ENCODE measurements around the gene GNPDA1. TPM values are rescaled to one million over a fixed set of nuclear protein-coding genes. Genes with fewer than 3 reads are reported as not detected.

GNPDA1 gene
- total and polyA plus RNA-seq, 4 donors: 8.0 to 15.0 (median 10.5) TPM

GRCh38 chr5:142017832-142018427, 5.1 kb upstream of the GNPDA1 start:
- Histone ChIP-seq H3K9ac (ENCODE audit: low read depth in 1 of 2, low read length in 2 of 2) (no peak overlapping the region), H3K9me3 (ENCODE audit: control insufficient read depth in 4 of 4, low read length in 3 of 4) (peaks cover 0 to 4% (median 0%) of the 10 kb centered on the region in 4 donors), H3K4me3 (ENCODE audit: low read depth in 1 of 3, low read length in 3 of 3) (no peak overlapping the region), H3K27me3 (ENCODE audit: control insufficient read depth in 4 of 4, insufficient read depth in 4 of 4, low read length in 3 of 4) (no peaks in the 10 kb centered on the region), H3K4me1 (ENCODE audit: control insufficient read depth in 4 of 4, insufficient read depth in 4 of 4, low read length in 3 of 4) (peaks cover 3 to 18% (median 11%) of the 10 kb centered on the region in 4 donors), H3K36me3 (ENCODE audit: control insufficient read depth in 4 of 4, insufficient read depth in 3 of 4, low read depth in 1 of 4, low read length in 3 of 4) (no peaks in the 10 kb centered on the region), H3K27ac (ENCODE audit: low read depth in 1 of 2, low read length in 2 of 2) (no peak overlapping the region)
- 92% methylated on average over 5 of the region's 5 CpGs for WGBS
- DNase-seq (ENCODE audit: low spot score): no peak
- TF ChIP-seq REST (IDR thresholded peaks at IDR 0.05): no peak
- TF ChIP-seq HNF4G (IDR thresholded peaks at IDR 0.05): no peak
- TF ChIP-seq, protein P1, sequence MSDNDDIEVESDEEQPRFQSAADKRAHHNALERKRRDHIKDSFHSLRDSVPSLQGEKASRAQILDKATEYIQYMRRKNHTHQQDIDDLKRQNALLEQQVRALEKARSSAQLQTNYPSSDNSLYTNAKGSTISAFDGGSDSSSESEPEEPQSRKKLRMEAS (IDR thresholded peaks at IDR 0.05): no peak
- TF ChIP-seq, protein P2, sequence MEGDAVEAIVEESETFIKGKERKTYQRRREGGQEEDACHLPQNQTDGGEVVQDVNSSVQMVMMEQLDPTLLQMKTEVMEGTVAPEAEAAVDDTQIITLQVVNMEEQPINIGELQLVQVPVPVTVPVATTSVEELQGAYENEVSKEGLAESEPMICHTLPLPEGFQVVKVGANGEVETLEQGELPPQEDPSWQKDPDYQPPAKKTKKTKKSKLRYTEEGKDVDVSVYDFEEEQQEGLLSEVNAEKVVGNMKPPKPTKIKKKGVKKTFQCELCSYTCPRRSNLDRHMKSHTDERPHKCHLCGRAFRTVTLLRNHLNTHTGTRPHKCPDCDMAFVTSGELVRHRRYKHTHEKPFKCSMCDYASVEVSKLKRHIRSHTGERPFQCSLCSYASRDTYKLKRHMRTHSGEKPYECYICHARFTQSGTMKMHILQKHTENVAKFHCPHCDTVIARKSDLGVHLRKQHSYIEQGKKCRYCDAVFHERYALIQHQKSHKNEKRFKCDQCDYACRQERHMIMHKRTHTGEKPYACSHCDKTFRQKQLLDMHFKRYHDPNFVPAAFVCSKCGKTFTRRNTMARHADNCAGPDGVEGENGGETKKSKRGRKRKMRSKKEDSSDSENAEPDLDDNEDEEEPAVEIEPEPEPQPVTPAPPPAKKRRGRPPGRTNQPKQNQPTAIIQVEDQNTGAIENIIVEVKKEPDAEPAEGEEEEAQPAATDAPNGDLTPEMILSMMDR (IDR thresholded peaks at IDR 0.05; ENCODE audit: low read depth, low read length, missing input control): no peak
- no peak for TF ChIP-seq RXRA (IDR thresholded peaks at IDR 0.05)
- TF ChIP-seq HNF4A (conservative IDR thresholded peaks at IDR 0.05): no peak
- no peak for TF ChIP-seq JUND (IDR thresholded peaks at IDR 0.05)
- TF ChIP-seq GABPA (IDR thresholded peaks at IDR 0.05 in 1 of 2, conservative IDR thresholded peaks at IDR 0.05 in 1 of 2): no peak
- no peak for TF ChIP-seq ZBTB33 (IDR thresholded peaks at IDR 0.05)
- TF ChIP-seq FOXA1 (IDR thresholded peaks at IDR 0.05): no peak
- TF ChIP-seq NR2F2 (IDR thresholded peaks at IDR 0.05): no peak
- no peak for TF ChIP-seq FOXA2 (IDR thresholded peaks at IDR 0.05)
- no peak for TF ChIP-seq ATF3 (IDR thresholded peaks at IDR 0.05)
- TF ChIP-seq RAD21 (IDR thresholded peaks at IDR 0.05): no peak
- no peak for TF ChIP-seq EGR1 (IDR thresholded peaks at IDR 0.05; ENCODE audit: low read depth in 2 of 2)
- no peak for TF ChIP-seq SP1 (IDR thresholded peaks at IDR 0.05)
- no peak for TF ChIP-seq TAF1 (conservative IDR thresholded peaks at IDR 0.05)
- TF ChIP-seq YY1 (IDR thresholded peaks at IDR 0.05): no peak
